GM23338 (cell line): ENCODE data around the gene LNX1. TPM values are rescaled to one million over a fixed set of nuclear protein-coding genes. Genes with fewer than 3 reads are reported as not detected.

ENCODE experiments used
- ATAC-seq: fragments of 200-7000 bp; cut with Tn5 transposase; 3 replicates; pipeline ENCODE4 v1.9.1; 2020
- DNase-seq: peaks from one replicate; pipeline ENCODE4 v3.0.0-alpha.2; 2015; ENCODE audit warnings: low spot score
- H2AFZ ChIP-seq: fragments of 200-600 bp; sonication (generic); 2 replicates; pipeline ENCODE4 v1.8.0; 2016; ENCODE audit warnings: antibody characterized with exemption, mild to moderate bottlenecking, moderate library complexity
- H3F3A ChIP-seq: fragments of 200-600 bp; sonication (generic); replicated peaks from 2 replicates; pipeline ENCODE4 v1.8.0; 2017; ENCODE audit warnings: antibody characterized with exemption, mixed run types, low read depth
- H3K27ac ChIP-seq: fragments of 200-600 bp; sonication (generic); 2 replicates; pipeline ENCODE4 v1.6.1; 2016; ENCODE audit warnings: low read depth
- H3K27me3 ChIP-seq: fragments of 200-600 bp; sonication (generic); 2 replicates; pipeline ENCODE4 v1.8.0; 2016; ENCODE audit warnings: mild to moderate bottlenecking, mixed run types, moderate library complexity; ENCODE audit not compliant: insufficient read depth
- H3K36me3 ChIP-seq: fragments of 200-600 bp; sonication (generic); 2 replicates; pipeline ENCODE4 v1.8.0; 2016; ENCODE audit warnings: mild to moderate bottlenecking; ENCODE audit not compliant: insufficient read depth
- H3K4me1 ChIP-seq: fragments of 200-600 bp; sonication (generic); 2 replicates; pipeline ENCODE4 v1.8.0; 2016; ENCODE audit warnings: mild to moderate bottlenecking, moderate library complexity; ENCODE audit not compliant: insufficient read depth
- H3K4me2 ChIP-seq: fragments of 200-600 bp; sonication (generic); 2 replicates; pipeline ENCODE4 v1.7.1; 2017; ENCODE audit warnings: mixed run types
- H3K4me3 ChIP-seq: fragments of 200-600 bp; sonication (generic); 2 replicates; pipeline ENCODE4 v1.6.1; 2016; ENCODE audit warnings: mixed run types
- H3K79me2 ChIP-seq: fragments of 200-600 bp; sonication (generic); replicated peaks from 2 replicates; pipeline ENCODE4 v1.8.0; 2017; ENCODE audit warnings: mild to moderate bottlenecking; ENCODE audit not compliant: insufficient read depth
- H3K9me2 ChIP-seq: fragments of 200-600 bp; sonication (generic); 2 replicates; pipeline ENCODE4 v1.8.0; 2017; ENCODE audit not compliant: insufficient read depth
- H4K20me1 ChIP-seq: fragments of 200-600 bp; sonication (generic); replicated peaks from 2 replicates; pipeline ENCODE4 v1.8.0; 2017; ENCODE audit warnings: mild to moderate bottlenecking; ENCODE audit not compliant: insufficient read depth
- H3K27ac Mint-ChIP-seq: 2 replicates; pipeline ENCODE4 v1.8.0; 2020; ENCODE audit warnings: inconsistent platforms, mild to moderate bottlenecking, moderate library complexity, mixed read lengths
- H3K27me3 Mint-ChIP-seq: 3 replicates; pipeline ENCODE4 v1.8.0; 2022; ENCODE audit warnings: low read depth, mild to moderate bottlenecking, moderate library complexity, mixed read lengths, inconsistent platforms; ENCODE audit not compliant: insufficient read depth, poor library complexity
- H3K36me3 Mint-ChIP-seq: 3 replicates; pipeline ENCODE4 v1.8.0; 2021; ENCODE audit warnings: low read depth, mild to moderate bottlenecking, inconsistent platforms, moderate library complexity, mixed read lengths
- H3K4me1 Mint-ChIP-seq: 3 replicates; pipeline ENCODE4 v1.8.0; 2020; ENCODE audit warnings: mild to moderate bottlenecking, inconsistent platforms, mixed read lengths
- H3K4me3 Mint-ChIP-seq: 3 replicates; pipeline ENCODE4 v1.8.0; 2021; ENCODE audit warnings: moderate library complexity, mild to moderate bottlenecking, inconsistent platforms, mixed read lengths
- H3K9me3 Mint-ChIP-seq: 3 replicates; pipeline ENCODE4 v1.8.0; 2020; ENCODE audit warnings: moderate library complexity, mild to moderate bottlenecking, inconsistent platforms, mixed read lengths
- CREB1 ChIP-seq: fragments of 250-450 bp; sonication (Bioruptor Pico); IDR thresholded peaks from 2 replicates; pipeline ENCODE4 v1.5.0; 2020; ENCODE audit warnings: low read depth, mild to moderate bottlenecking, moderate library complexity
- ETS1 ChIP-seq: IDR thresholded peaks from 2 replicates; pipeline ENCODE4 v1.6.1; 2016; ENCODE audit warnings: antibody characterized with exemption
- EZH2phosphoT487 ChIP-seq: fragments of 200-600 bp; sonication (generic); IDR thresholded peaks from one replicate; pipeline ENCODE4 v1.8.1; 2018; ENCODE audit warnings: antibody characterized with exemption; ENCODE audit not compliant: unreplicated experiment
- JUNB ChIP-seq: IDR thresholded peaks from one replicate; pipeline ENCODE4 v1.6.1; 2016; ENCODE audit warnings: antibody characterized with exemption; ENCODE audit not compliant: unreplicated experiment
- NANOG ChIP-seq: IDR thresholded peaks from 2 replicates; pipeline ENCODE4 v1.6.1; 2016; ENCODE audit warnings: antibody characterized with exemption, borderline replicate concordance
- POLR2AphosphoS5 ChIP-seq: IDR thresholded peaks from 2 replicates; pipeline ENCODE4 v1.6.1; 2016; ENCODE audit warnings: antibody characterized with exemption, low read depth
- STAT1 ChIP-seq: IDR thresholded peaks from one replicate; pipeline ENCODE4 v1.6.1; 2016; ENCODE audit warnings: antibody characterized with exemption; ENCODE audit not compliant: unreplicated experiment
- ZNF114 ChIP-seq: fragments of 250-450 bp; sonication (Bioruptor Pico); IDR thresholded peaks from 2 replicates; pipeline ENCODE4 v1.5.0; 2020; ENCODE audit warnings: mild to moderate bottlenecking, moderate library complexity
- polyA plus RNA-seq: library from polyadenylated mRNA; unstranded; fragments of >200 nt; fragmentation: Nextera tagmentation; extraction: Ambion mirVana; gene quantifications from 2 replicates; pipeline ENCODE4 v1.2.1, GENCODE V29; 2016
- total RNA-seq: library from RNA; depleted of rRNA; stranded (reverse); fragments of >200 nt; shearing (Covaris generic); gene quantifications from 2 replicates; pipeline ENCODE4 v1.2.3, GENCODE V29; 2014
- TF ChIP-seq, protein P1 (sequence below): fragments of 250-450 bp; sonication (Bioruptor Pico); IDR thresholded peaks from 2 replicates; pipeline ENCODE4 v1.5.0; 2020; ENCODE audit warnings: mild to moderate bottlenecking, moderate library complexity

Gene LNX1
- total and polyA plus RNA-seq, 2 experiments from 2014 or later: 5.4 to 6.4 TPM

DNA sequence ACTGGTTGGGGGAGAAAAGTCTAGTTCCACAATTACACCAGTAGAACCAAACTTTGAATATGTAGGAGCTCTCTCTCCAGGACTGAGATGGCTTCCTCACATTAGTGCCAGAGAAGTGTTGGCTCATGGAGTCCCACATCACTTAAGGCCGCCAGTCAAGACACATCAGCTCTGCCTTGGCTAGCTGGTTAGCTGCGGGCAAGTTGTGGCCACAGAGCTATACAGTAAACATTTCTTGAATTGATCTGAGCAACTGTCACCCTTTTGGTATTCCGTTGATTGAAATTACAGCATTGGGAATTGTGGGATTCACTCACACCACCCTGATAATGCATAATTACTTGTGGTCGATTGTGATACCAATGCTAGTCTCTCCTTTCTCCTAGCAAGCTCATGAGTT lies 76.2 kb downstream of the LNX1 start (continued):
- TF ChIP-seq, protein P1, sequence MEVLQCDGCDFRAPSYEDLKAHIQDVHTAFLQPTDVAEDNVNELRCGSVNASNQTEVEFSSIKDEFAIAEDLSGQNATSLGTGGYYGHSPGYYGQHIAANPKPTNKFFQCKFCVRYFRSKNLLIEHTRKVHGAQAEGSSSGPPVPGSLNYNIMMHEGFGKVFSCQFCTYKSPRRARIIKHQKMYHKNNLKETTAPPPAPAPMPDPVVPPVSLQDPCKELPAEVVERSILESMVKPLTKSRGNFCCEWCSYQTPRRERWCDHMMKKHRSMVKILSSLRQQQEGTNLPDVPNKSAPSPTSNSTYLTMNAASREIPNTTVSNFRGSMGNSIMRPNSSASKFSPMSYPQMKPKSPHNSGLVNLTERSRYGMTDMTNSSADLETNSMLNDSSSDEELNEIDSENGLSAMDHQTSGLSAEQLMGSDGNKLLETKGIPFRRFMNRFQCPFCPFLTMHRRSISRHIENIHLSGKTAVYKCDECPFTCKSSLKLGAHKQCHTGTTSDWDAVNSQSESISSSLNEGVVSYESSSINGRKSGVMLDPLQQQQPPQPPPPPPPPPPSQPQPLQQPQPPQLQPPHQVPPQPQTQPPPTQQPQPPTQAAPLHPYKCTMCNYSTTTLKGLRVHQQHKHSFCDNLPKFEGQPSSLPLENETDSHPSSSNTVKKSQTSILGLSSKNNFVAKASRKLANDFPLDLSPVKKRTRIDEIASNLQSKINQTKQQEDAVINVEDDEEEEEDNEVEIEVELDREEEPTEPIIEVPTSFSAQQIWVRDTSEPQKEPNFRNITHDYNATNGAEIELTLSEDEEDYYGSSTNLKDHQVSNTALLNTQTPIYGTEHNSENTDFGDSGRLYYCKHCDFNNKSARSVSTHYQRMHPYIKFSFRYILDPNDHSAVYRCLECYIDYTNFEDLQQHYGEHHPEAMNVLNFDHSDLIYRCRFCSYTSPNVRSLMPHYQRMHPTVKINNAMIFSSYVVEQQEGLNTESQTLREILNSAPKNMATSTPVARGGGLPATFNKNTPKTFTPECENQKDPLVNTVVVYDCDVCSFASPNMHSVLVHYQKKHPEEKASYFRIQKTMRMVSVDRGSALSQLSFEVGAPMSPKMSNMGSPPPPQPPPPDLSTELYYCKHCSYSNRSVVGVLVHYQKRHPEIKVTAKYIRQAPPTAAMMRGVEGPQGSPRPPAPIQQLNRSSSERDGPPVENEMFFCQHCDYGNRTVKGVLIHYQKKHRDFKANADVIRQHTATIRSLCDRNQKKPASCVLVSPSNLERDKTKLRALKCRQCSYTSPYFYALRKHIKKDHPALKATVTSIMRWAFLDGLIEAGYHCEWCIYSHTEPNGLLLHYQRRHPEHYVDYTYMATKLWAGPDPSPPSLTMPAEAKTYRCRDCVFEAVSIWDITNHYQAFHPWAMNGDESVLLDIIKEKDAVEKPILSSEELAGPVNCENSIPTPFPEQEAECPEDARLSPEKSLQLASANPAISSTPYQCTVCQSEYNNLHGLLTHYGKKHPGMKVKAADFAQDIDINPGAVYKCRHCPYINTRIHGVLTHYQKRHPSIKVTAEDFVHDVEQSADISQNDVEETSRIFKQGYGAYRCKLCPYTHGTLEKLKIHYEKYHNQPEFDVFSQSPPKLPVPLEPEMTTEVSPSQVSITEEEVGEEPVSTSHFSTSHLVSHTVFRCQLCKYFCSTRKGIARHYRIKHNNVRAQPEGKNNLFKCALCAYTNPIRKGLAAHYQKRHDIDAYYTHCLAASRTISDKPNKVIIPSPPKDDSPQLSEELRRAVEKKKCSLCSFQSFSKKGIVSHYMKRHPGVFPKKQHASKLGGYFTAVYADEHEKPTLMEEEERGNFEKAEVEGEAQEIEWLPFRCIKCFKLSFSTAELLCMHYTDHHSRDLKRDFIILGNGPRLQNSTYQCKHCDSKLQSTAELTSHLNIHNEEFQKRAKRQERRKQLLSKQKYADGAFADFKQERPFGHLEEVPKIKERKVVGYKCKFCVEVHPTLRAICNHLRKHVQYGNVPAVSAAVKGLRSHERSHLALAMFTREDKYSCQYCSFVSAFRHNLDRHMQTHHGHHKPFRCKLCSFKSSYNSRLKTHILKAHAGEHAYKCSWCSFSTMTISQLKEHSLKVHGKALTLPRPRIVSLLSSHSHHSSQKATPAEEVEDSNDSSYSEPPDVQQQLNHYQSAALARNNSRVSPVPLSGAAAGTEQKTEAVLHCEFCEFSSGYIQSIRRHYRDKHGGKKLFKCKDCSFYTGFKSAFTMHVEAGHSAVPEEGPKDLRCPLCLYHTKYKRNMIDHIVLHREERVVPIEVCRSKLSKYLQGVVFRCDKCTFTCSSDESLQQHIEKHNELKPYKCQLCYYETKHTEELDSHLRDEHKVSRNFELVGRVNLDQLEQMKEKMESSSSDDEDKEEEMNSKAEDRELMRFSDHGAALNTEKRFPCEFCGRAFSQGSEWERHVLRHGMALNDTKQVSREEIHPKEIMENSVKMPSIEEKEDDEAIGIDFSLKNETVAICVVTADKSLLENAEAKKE (CRISPR knock-in tag): no peak
- TF ChIP-seq ETS1 (no peak), STAT1 (no peak)

GRCh38 chr4:53514509-53514908 lies 76.8 kb downstream of the LNX1 start:
- Histone ChIP-seq H4K20me1 (no peaks in the 10 kb centered on the region), H3K4me1 (no peaks in the 10 kb centered on the region), H3K4me2 (no peak overlapping the region), H3K4me3 (no peak overlapping the region), H3K27ac (no peak overlapping the region), H3K27me3 (no peaks in the 10 kb centered on the region), H3F3A (no peaks in the 10 kb centered on the region), H3K36me3 (no peaks in the 10 kb centered on the region), H3K9me2 (peaks cover 17% of the 10 kb centered on the region), H3K79me2 (no peaks in the 10 kb centered on the region), H2AFZ (no peak overlapping the region)
- Mint-ChIP-seq H3K9me3 (no peaks in the 10 kb centered on the region; the same call in 2 of the 3 replicates), H3K36me3 (no peaks in the 10 kb centered on the region), H3K4me3 (no peak overlapping the region), H3K4me1 (peaks cover 1% of the 10 kb centered on the region; the same call in 2 of the 3 replicates), H3K27me3 (peaks cover 6% of the 10 kb centered on the region), H3K27ac (no peak overlapping the region; the same call in 1 of the 2 replicates)
- ATAC-seq (no peak), DNase-seq (no peak)
- TF ChIP-seq NANOG (no peak), STAT1 (no peak), ZNF114 (no peak), CREB1 (CRISPR knock-in tag) (no peak), POLR2AphosphoS5 (no peak), EZH2phosphoT487 (no peak), JUNB (no peak), ETS1 (no peak)
